ENCODE results near the gene PIK3CA.
"Not testable (repeated sequence)": the region's sequence is repeated elsewhere in the genome, so short reads cannot be mapped to it uniquely, and the experiment has no call there.

Gene PIK3CA

DNA sequence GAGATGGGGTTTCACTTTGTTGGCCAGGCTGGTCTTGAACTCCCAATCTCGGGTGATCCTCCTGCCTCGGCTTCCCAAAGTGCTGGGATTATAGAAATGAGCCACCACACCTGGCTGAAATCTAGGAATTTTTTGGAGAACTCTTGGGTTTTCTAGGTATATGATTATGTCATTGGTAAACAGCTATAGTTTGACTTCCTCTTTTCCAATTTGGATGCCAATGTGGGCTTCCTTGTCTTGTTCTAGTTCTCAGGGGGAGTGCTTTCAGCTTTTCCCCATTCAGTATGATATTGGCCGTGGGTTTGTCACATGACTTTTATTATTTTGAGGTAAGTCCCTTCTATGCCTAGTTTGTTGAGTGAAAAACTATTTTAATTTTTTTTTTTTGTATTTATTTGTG, 84.9 kb downstream of the PIK3CA start:
- DNase-seq (ENCODE audit: low read depth, low spot score): no peak
- H3K9me3 ChIP-seq (ENCODE audit: insufficient read depth, low read length): no peaks in the 10 kb centered on the region

DNA sequence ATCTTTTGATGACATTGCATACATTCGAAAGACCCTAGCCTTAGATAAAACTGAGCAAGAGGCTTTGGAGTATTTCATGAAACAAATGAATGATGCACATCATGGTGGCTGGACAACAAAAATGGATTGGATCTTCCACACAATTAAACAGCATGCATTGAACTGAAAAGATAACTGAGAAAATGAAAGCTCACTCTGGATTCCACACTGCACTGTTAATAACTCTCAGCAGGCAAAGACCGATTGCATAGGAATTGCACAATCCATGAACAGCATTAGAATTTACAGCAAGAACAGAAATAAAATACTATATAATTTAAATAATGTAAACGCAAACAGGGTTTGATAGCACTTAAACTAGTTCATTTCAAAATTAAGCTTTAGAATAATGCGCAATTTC, 86.0 kb downstream of the PIK3CA start:
- Histone ChIP-seq H3K4me3 (ENCODE audit: insufficient read length, low read depth) (no peak overlapping the region), H3K9me3 (ENCODE audit: insufficient read depth, low read length) (no peaks in the 10 kb centered on the region), H3K9ac (ENCODE audit: insufficient read length, low read depth) (no peak overlapping the region), H3K36me3 (ENCODE audit: insufficient read depth, insufficient read length, low read length) (peaks cover 18% of the 10 kb centered on the region), H3K4me1 (ENCODE audit: insufficient read depth, insufficient read length) (no peaks in the 10 kb centered on the region), H3K27me3 (ENCODE audit: insufficient read depth, insufficient read length) (no peaks in the 10 kb centered on the region)
- TF ChIP-seq SUZ12 (IDR thresholded peaks at IDR 0.05; ENCODE audit: extremely low read depth, insufficient read depth, insufficient read length): no peak
- DNase-seq (ENCODE audit: low read depth, low spot score): no peak

More for the DNA sequence above, 84.9 kb downstream of the PIK3CA start:
- Histone ChIP-seq H3K9ac (ENCODE audit: insufficient read length, low read depth) (no peak overlapping the region), H3K4me3 (ENCODE audit: insufficient read length, low read depth) (no peak overlapping the region), H3K4me1 (ENCODE audit: insufficient read depth, insufficient read length) (no peaks in the 10 kb centered on the region), H3K36me3 (ENCODE audit: insufficient read depth, insufficient read length, low read length) (peaks cover 19% of the 10 kb centered on the region), H3K27me3 (ENCODE audit: insufficient read depth, insufficient read length) (no peaks in the 10 kb centered on the region)
- TF ChIP-seq SUZ12 (IDR thresholded peaks at IDR 0.05; ENCODE audit: extremely low read depth, insufficient read depth, insufficient read length): no peak
- no peak for TF ChIP-seq YY1 (IDR thresholded peaks at IDR 0.05; ENCODE audit: insufficient read depth, insufficient read length)
- TF ChIP-seq ZNF274 (IDR thresholded peaks at IDR 0.05; ENCODE audit: low read depth, low read length): no peak

DNA sequence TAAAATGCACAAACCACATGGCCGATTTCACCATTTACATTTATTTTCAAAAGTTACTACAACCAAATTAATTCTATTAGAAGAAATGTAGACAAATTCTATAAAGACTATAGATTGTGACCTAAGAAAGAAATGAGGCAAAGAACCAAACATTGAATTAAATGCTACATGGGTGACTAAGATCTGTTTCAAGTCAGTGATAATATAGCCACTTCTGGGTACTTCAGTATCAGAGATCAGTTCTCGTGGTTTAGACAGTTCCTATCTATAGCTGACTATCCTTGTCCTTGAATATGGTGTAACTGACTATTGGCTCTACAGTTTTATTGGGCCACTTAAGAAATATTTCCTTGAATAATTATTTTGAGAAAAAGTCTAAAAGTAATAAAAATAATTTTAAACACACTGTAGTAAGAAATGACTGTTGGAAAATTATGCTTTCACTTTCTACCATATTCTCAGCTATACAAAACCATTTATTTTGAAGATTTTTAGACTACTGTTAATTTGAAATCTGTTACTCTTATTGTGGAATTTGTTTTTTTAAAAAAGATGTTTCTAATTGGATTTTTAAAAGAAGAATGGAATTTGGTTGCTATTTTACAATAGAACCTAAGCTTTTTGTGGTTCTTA, 88.6 kb downstream of the PIK3CA start:
- Histone ChIP-seq H3K9ac (ENCODE audit: insufficient read length, low read depth) (no peak overlapping the region), H3K9me3 (ENCODE audit: insufficient read depth, low read length) (no peaks in the 10 kb centered on the region), H3K36me3 (ENCODE audit: insufficient read depth, insufficient read length, low read length) (peaks cover 8% of the 10 kb centered on the region), H3K4me3 (ENCODE audit: insufficient read length, low read depth) (no peak overlapping the region), H3K27me3 (ENCODE audit: insufficient read depth, insufficient read length) (no peaks in the 10 kb centered on the region), H3K4me1 (ENCODE audit: insufficient read depth, insufficient read length) (no peaks in the 10 kb centered on the region)
- no peak for DNase-seq (ENCODE audit: low read depth, low spot score)
- TF ChIP-seq YY1 (IDR thresholded peaks at IDR 0.05; ENCODE audit: insufficient read depth, insufficient read length) (no peak), ZNF274 (IDR thresholded peaks at IDR 0.05; ENCODE audit: low read depth, low read length) (no peak), SUZ12 (IDR thresholded peaks at IDR 0.05; ENCODE audit: extremely low read depth, insufficient read depth, insufficient read length) (no peak)

DNA sequence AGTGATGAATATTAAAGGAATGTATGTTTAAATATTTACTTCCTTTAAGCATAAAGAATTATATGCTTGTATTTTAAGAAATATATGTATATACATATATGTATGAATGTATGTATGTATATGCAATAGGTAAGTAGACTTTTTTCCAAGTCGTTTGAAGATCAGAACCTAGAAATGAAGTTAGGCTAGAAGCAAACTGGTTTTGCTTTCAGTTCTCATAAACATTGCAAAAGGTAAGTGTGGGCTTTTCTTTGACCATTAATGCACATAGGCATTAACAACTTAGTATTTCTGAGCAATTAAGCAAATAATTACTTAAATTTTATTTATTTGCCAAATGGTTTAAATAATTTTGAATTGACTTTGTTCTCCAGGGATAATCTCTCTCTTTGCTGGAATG, 92.1 kb downstream of the PIK3CA start:
- not testable (repeated sequence) for H3K4me3 ChIP-seq (ENCODE audit: insufficient read length, low read depth); DNase-seq (ENCODE audit: low read depth, low spot score); H3K4me1 ChIP-seq (ENCODE audit: insufficient read depth, insufficient read length); H3K36me3 ChIP-seq (ENCODE audit: insufficient read depth, insufficient read length, low read length); H3K9ac ChIP-seq (ENCODE audit: insufficient read length, low read depth); H3K27me3 ChIP-seq (ENCODE audit: insufficient read depth, insufficient read length); H3K9me3 ChIP-seq (ENCODE audit: insufficient read depth, low read length)

DNA sequence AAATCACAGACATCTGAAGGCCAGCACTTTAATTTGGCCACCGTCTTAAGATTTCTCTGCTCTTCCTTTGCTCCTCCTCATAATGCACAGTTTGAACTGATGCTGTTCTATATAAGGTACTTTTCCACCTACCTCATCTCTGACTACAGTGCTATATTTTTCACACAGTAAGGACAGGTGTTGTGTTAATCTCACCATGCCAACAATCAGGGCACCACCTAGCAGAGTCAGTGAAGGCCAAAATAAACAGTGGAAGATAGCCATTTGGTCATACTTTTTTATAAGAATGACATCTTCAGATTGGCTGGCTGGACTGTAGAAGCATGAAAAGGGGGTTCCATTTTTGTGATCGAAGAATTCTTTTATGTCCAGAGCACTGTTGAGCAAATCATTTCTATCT, 94.7 kb downstream of the PIK3CA start:
- H3K4me1 ChIP-seq (ENCODE audit: insufficient read depth, insufficient read length); DNase-seq (ENCODE audit: low read depth, low spot score); H3K27me3 ChIP-seq (ENCODE audit: insufficient read depth, insufficient read length): not testable (repeated sequence)

DNA sequence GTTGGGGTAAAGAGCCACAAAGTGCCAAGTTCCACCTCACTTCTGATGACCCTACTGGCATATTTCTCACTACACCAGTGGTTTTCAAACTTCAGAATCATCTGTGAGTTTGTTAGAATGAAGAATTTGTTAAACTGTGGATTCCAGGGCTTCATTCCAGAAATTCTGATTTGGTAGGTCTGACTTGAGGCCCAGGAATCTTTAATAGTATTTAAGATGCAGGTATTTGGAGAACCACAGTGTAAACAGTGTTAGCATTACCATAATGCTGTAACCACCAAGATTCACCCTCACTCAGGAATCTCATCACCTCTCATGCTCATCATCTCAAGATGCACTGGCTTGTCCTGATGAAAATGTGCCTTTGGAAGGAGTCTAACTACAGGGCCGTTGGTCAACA, 96.7 kb downstream of the PIK3CA start:
- no peak for TF ChIP-seq ZNF274 (IDR thresholded peaks at IDR 0.05; ENCODE audit: low read depth, low read length)
- Histone ChIP-seq H3K27me3 (ENCODE audit: insufficient read depth, insufficient read length) (no peaks in the 10 kb centered on the region), H3K9ac (ENCODE audit: insufficient read length, low read depth) (no peak overlapping the region), H3K9me3 (ENCODE audit: insufficient read depth, low read length) (no peaks in the 10 kb centered on the region), H3K4me3 (ENCODE audit: insufficient read length, low read depth) (no peak overlapping the region), H3K36me3 (ENCODE audit: insufficient read depth, insufficient read length, low read length) (no peaks in the 10 kb centered on the region), H3K4me1 (ENCODE audit: insufficient read depth, insufficient read length) (no peaks in the 10 kb centered on the region)
- DNase-seq (ENCODE audit: low read depth, low spot score): no peak

More for the DNA sequence above, 94.7 kb downstream of the PIK3CA start:
- H3K9ac ChIP-seq (ENCODE audit: insufficient read length, low read depth); H3K9me3 ChIP-seq (ENCODE audit: insufficient read depth, low read length); H3K4me3 ChIP-seq (ENCODE audit: insufficient read length, low read depth); H3K36me3 ChIP-seq (ENCODE audit: insufficient read depth, insufficient read length, low read length): not testable (repeated sequence)

DNA sequence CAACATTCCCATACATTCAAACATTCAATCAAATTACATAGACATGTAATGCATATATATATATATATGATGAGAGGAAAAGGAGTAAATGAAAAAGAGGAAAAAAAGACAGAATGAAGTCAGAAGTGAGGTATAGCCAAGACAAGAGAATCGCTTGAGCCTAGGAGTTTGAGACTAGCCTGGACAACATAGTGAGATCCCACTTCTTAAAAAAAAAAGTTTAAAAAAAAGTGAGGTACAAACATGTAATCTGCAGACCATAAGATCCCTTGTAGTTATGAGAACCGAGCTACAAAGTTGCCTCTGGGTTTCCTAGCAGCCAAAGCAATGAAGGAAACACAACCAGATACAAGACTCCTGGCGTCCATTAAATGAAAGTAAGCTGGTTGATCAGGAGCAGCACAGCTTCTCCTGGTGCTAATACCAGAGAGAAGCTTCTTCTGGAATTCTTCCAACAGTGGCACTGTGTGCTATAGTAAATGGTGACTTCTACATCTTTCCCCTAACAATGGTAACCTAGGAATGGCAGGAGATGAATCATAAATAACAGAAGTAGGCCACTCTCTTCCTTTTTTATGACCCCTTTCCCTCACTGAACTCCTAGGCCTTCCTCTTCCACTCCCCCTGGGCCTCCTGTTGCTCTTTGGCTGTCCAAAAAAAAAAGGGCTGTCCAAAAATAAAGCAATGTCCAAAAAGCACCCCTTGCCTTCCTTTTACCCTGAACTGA, 99.3 kb downstream of the PIK3CA start:
- no peaks in the 10 kb centered on the region for H3K27me3 ChIP-seq (ENCODE audit: insufficient read depth, insufficient read length)
- TF ChIP-seq YY1 (IDR thresholded peaks at IDR 0.05; ENCODE audit: insufficient read depth, insufficient read length): no peak
- TF ChIP-seq SUZ12 (IDR thresholded peaks at IDR 0.05; ENCODE audit: extremely low read depth, insufficient read depth, insufficient read length): no peak
- TF ChIP-seq ZNF274 (IDR thresholded peaks at IDR 0.05; ENCODE audit: low read depth, low read length): no peak

More for the DNA sequence above, 99.3 kb downstream of the PIK3CA start:
- no peaks in the 10 kb centered on the region for H3K36me3 ChIP-seq (ENCODE audit: insufficient read depth, insufficient read length, low read length)
- H3K9me3 ChIP-seq (ENCODE audit: insufficient read depth, low read length): no peaks in the 10 kb centered on the region
- no peak for DNase-seq (ENCODE audit: low read depth, low spot score)
- H3K9ac ChIP-seq (ENCODE audit: insufficient read length, low read depth): no peak overlapping the region
- H3K4me3 ChIP-seq (ENCODE audit: insufficient read length, low read depth): no peak overlapping the region
- H3K4me1 ChIP-seq (ENCODE audit: insufficient read depth, insufficient read length): no peaks in the 10 kb centered on the region

Measured in NT2/D1 (cell line).